Measurements from ENCODE around the gene TIMP2. TPM values are rescaled to one million over a fixed set of nuclear protein-coding genes. Genes with fewer than 3 reads are reported as not detected.

The TIMP2 gene
- total RNA-seq, 1 experiment from 2014 or later = 37.5 TPM

DNA sequence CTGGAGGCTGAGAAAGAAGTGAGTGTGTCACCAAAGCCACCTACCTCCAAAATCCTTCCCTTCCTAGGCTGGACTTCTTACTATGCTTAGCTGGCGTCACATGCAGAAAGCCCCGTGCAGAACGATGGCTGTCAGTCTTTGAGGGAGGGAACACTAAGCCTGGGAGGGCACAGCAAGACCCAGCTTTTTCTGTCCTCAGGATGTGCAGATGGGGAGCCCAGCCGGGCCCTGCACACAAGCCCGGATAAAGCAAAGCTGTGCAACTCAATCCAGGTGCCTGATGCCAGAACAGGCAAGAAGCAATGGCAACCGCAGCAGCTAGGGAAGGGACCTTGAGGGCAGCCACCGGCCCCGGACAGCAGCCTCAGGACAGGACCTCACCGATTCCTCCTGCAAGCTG lies 70.7 kb downstream of the TIMP2 start:
- in situ Hi-C loops (cut with HindIII; ENCODE audit: low sequenced_read_pairs) = no loop called here

GRCh38 chr17:78853926-78854394 lies 71.2 kb downstream of the TIMP2 start:
- in situ Hi-C loops (cut with HindIII; ENCODE audit: low sequenced_read_pairs) = no loop called here
- no peak for DNase-seq (ENCODE audit: low spot score)

More for the DNA sequence above, 70.7 kb downstream of the TIMP2 start:
- DNase-seq (ENCODE audit: low spot score) = no peak

GRCh38 chr17:78852709-78853121 lies 72.5 kb downstream of the TIMP2 start:
- no peak for DNase-seq (ENCODE audit: low spot score)
- in situ Hi-C loops (cut with HindIII; ENCODE audit: low sequenced_read_pairs) = no loop called here

- DNase-seq (ENCODE audit: low spot score) = no peak
- in situ Hi-C loops (cut with HindIII; ENCODE audit: low sequenced_read_pairs) = no loop called here
These were observed 76.2 kb downstream of the TIMP2 start for GRCh38 chr17:78849026-78849425.

DNA sequence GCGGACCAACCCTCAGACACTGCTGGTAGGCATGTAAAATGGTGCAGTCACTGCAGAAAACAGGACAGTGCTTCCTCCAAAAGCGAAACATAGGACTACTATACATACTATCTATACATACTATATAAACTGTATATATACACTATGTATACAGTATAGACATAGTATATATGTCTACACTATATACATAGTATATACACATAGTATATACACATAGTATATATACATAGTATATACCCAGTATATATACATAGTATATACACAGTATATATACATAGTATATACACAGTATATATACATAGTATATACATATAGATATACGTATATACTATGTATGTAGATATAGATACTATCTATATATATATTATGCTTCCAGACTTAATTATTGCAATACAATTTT lies 78.1 kb downstream of the TIMP2 start:
- in situ Hi-C loops (cut with HindIII; ENCODE audit: low sequenced_read_pairs) = no loop called here
- no peak for DNase-seq (ENCODE audit: low spot score)

DNA sequence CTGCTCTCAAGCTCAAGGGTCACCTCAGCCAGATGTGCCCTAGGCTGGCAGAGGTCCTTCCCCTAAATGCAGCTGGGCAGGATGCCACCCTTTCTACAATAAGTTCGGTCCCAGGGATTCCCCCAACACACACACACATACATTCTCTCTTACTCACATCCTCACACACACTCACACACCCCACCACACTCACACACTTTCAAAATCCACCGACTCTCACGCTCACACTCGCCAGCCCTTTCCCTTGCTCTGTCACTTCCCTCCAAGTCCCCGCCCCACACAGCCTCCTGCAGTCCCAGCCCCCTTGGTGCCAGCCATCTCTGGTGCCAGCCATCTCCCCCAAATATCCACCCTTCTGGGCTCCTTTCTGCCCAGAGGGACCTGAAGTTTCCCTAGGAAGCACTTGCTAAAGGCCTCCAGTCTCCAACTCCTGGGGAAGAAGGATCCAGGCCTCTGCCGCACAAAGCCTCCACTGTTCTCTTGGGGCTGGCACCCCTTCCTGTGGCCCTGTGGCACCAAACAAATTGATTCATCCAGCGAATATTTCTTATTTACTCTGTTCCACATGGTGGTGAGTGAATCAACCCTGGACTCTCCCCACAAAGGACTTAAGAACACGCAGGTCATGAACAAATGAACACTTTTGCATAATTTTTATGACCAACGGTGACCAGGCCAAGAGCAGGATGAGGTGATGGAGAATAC lies 80.7 kb downstream of the TIMP2 start:
- in situ Hi-C loops (cut with HindIII; ENCODE audit: low sequenced_read_pairs) = no loop called here
- no peak for DNase-seq (ENCODE audit: low spot score)

DNA sequence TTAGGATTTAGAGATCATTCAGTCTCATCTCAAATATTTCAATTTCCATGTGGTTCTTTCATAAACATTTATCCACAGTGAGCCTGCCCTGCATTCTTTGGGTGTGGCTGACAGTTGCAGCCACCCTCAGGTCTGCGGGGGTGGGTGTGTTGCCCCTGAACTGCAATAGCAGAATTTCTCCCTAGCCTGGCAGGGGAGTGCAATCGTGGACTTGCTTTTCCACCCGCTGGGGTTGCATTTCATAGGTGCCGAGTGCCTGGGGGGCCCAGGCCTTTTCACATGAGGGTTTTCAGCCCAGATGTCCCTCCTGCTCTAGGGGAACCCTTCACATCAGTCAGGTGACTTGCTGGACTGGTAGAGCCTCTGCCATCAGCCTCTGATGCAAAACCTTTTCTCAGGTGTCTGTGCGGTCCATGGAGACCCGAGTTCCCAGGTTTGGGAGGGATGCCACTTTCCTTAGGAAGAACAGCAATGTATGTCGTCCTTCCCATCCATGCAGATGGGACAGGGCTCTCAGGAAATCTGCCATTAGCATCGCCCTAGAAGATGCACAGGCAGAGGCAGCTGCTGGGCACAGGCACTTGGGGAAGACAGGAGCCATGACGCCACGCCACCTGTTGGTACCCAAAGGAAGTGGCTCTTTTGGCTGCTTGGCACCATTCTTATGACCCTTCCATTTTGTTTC lies 82.2 kb downstream of the TIMP2 start:
- in situ Hi-C loops (cut with HindIII; ENCODE audit: low sequenced_read_pairs) = no loop called here
- DNase-seq (ENCODE audit: low spot score) = no peak

- DNase-seq (ENCODE audit: low spot score) = peak; percentile 99
- in situ Hi-C loops (cut with HindIII; ENCODE audit: low sequenced_read_pairs) = no loop called here
These were observed 84.2 kb downstream of the TIMP2 start, which contains the start of gene USP36 for GRCh38 chr17:78840780-78841611. TSS of gene USP36 (minus strand) at chr17:78840814. CDS start at chr17:78836363, 4,451 bp downstream.

GRCh38 chr17:78840530-78840779 lies 84.7 kb downstream of the TIMP2 start:
- DNase-seq (ENCODE audit: low spot score) = no peak
- in situ Hi-C loops (cut with HindIII; ENCODE audit: low sequenced_read_pairs) = no loop called here

DNA sequence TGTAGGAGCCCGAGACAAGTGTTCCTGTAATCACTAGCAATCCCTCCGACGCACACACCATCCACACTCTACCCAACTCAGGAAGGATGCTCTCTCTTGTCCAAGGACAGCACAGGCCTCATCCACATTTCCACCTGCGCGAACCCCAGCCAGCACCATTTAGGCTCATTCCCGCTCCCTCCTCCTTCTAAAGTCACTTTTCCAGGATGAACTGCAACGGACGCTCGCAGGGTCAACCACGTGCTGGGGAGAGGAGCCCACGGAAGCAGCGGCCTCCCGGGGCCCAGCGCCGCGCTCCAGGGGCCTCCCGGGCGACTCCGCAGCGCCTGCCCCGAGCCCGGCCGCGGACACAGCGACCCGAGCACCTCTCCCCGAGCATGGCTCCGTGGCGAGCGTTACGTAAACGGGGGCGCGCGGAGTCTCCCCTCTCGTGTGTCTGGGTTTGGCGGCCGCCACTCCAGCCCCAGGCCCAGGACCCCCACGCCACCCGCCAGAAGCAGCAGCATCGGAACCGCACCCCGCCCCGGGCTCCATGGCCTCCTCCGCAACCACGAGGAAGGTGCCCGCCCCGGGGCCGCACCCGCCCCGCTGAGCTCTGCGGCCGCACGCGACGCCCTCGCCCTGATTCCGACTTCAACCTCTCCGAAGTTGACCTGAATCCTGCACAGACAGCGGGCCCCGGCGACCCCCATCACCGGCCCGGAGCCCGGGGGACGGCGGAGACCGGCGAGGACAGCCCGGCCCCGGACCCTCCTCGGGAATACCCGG lies 85.2 kb downstream of the TIMP2 start:
- in situ Hi-C loops (cut with HindIII; ENCODE audit: low sequenced_read_pairs) = no loop called here
- DNase-seq (ENCODE audit: low spot score) = peak; percentile 7

DNA sequence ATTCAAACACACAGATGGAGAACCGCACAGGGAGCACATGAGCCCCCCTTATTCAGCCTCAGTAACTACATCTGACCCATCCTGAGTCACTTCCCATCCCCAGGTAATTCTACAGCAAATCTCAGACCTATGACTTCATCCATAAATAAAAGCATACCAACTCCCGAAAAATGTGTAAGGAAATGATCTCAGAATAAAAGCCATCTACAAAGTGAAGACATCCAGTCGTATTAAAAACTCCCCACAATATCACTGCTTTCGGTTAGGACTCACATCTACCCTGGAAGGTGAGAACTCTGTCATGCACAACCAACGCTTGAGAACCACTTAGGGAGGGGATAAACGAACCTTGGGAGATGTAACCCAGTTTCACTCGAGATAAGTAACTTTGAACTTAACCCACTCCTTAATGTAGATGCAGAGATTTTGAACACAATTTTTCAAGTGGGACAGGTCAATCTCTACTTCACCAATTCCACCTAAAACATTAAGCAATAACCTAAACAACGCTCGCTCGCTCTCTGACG lies 85.9 kb downstream of the TIMP2 start:
- in situ Hi-C loops (cut with HindIII; ENCODE audit: low sequenced_read_pairs) = no loop called here
- DNase-seq (ENCODE audit: low spot score) = no peak

- no peak for DNase-seq (ENCODE audit: low spot score)
- in situ Hi-C loops (cut with HindIII; ENCODE audit: low sequenced_read_pairs) = no loop called here
These were observed 86.6 kb downstream of the TIMP2 start for GRCh38 chr17:78838574-78839005.

DNA sequence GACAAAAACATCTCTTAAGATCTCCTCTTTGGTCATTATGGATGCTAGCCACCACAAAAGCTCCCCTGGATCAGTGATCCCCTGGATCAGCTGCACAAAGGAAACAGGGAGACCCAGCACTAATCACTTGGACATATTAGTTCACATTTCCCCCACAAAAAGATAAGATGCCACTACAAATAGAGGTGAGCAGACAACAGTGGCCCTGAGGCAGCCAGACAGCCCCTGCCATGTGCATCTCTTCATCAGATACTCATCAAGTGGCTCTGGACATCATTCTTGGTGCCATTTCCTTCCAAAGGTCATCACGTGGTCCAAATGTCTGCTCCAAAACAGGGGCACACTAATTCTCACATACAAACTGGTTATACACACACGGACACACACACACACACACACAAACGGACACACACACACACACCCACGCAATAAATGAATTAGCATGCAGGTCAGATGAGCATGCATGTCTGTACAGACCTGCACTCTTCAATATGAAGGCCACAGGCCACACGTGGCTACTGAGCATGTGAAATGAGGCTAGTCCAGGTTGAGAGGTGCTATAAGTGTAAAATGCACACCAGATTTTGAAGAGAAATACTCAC lies 88.7 kb downstream of the TIMP2 start:
- no peak for DNase-seq (ENCODE audit: low spot score)
- in situ Hi-C loops (cut with HindIII; ENCODE audit: low sequenced_read_pairs) = no loop called here

DNA sequence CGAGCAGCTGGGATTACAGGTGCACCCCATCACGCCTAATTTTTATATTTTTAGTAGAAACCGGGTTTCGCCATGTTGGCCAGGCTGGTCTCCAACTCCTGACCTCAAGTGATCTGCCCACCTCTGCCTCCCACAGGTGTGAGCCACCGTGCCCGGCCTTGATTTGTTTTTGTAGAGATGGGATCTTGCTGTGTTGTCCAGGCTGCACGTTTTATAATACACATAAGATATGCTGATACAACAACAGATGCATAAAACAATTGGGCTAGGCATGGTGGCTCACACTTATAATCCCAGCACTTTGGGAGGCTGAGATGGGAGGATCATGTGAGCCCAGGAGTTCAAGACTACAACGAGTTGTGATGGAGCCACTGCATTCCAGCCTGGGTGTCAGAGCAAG lies 90.6 kb downstream of the TIMP2 start:
- DNase-seq (ENCODE audit: low spot score) = no peak
- in situ Hi-C loops (cut with HindIII; ENCODE audit: low sequenced_read_pairs) = no loop called here

DNA sequence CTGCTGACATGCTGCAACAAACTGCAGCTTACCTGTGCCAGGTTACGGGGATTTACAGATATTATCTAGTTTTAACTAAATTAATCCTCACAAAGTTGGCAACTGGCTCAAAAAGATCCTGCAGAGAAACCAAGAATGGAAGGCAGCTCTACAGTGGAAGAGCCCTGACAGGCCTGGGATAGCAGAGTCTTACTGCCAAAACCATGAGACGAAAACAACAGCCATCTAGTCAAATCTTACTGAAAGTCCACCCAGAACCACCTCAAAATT lies 92.7 kb downstream of the TIMP2 start:
- in situ Hi-C loops (cut with HindIII; ENCODE audit: low sequenced_read_pairs) = no loop called here
- no peak for DNase-seq (ENCODE audit: low spot score)

GRCh38 chr17:78831688-78832540 lies 93.3 kb downstream of the TIMP2 start:
- in situ Hi-C loops (cut with HindIII; ENCODE audit: low sequenced_read_pairs) = no loop called here
- no peak for DNase-seq (ENCODE audit: low spot score)

- DNase-seq (ENCODE audit: low spot score) = no peak
- in situ Hi-C loops (cut with HindIII; ENCODE audit: low sequenced_read_pairs) = no loop called here
These were observed 95.7 kb downstream of the TIMP2 start for GRCh38 chr17:78829477-78829876.
